ENCODE data around the gene WBP4. TPM values are rescaled to one million over a fixed set of nuclear protein-coding genes. Genes with fewer than 3 reads are reported as not detected.

WBP4 gene
- total and polyA plus RNA-seq, 9 of the 15 experiments (the other 6 are each of a cell fraction or from before 2014, with no cell fraction given) = 5.5 to 12.2 (median 7.9) TPM

DNA sequence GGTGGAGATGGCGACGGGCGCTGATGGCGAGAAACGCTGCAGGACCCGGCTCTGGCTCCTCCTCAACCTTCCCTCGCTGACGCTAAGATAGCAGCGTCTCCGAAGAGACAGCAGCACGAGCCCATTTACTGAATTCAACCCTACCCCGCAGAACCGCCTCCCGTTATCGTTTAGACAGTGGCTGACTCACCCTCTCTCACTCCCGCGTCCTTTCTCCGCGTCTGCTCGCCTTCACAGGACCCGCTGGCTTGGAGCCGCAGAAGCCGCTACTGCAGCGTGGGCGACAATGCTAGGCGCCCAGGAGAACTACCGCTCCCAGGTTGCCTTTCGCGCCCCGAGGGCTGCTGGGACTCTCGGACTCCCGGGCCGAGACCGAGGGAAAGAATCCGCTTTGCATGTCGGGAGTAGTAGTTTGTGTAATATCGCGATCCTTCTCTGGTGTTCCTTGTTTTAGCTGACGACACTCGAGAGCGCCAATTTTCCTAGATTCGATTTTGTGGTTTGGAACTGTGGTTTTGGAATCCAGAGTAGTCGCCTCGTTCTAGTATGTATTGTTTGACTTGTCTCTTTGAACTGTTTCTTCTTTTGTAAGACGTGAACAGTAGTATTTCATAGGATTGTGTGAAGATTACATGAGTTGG lies 71.3 kb downstream of the WBP4 start, which contains the start of gene KBTBD6 (continued):
- no peak for TF ChIP-seq ZNF3 (CRISPR knock-in tag; IDR thresholded peaks at IDR 0.05)
- peak; percentile 68 for TF ChIP-seq SMARCA4 (IDR thresholded peaks at IDR 0.05)
- TF ChIP-seq TRIM28 (IDR thresholded peaks at IDR 0.05) = 0 out of 2 replicates have a peak, but pooled peaks have one; percentile 29
- TF ChIP-seq ASH1L (IDR thresholded peaks at IDR 0.05; ENCODE audit: borderline replicate concordance, low read depth, partially characterized antibody) = peak; percentile 29
- no peak for TF ChIP-seq FOXK1 (CRISPR knock-in tag; IDR thresholded peaks at IDR 0.05; ENCODE audit: borderline replicate concordance)
- TF ChIP-seq, protein P1, sequence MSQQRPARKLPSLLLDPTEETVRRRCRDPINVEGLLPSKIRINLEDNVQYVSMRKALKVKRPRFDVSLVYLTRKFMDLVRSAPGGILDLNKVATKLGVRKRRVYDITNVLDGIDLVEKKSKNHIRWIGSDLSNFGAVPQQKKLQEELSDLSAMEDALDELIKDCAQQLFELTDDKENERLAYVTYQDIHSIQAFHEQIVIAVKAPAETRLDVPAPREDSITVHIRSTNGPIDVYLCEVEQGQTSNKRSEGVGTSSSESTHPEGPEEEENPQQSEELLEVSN (IDR thresholded peaks at IDR 0.05; ENCODE audit: borderline replicate concordance in 1 of 2, extremely low read depth in 1 of 2, insufficient read depth in 1 of 2, insufficient read length in 1 of 2, low read depth in 1 of 2, low read length in 1 of 2, poor library complexity in 1 of 2, severe bottlenecking in 1 of 2) = peak; percentile 44 to 79
- TF ChIP-seq, protein P2, sequence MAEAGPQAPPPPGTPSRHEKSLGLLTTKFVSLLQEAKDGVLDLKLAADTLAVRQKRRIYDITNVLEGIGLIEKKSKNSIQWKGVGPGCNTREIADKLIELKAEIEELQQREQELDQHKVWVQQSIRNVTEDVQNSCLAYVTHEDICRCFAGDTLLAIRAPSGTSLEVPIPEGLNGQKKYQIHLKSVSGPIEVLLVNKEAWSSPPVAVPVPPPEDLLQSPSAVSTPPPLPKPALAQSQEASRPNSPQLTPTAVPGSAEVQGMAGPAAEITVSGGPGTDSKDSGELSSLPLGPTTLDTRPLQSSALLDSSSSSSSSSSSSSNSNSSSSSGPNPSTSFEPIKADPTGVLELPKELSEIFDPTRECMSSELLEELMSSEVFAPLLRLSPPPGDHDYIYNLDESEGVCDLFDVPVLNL (CRISPR knock-in tag; IDR thresholded peaks at IDR 0.05; ENCODE audit: low read depth) = peak; percentile 78; the same call in 1 of the 2 replicates
- TF ChIP-seq ZNF696 (CRISPR knock-in tag; conservative IDR thresholded peaks at IDR 0.05) = no peak
- TF ChIP-seq KLF6 (CRISPR knock-in tag; IDR thresholded peaks at IDR 0.05; ENCODE audit: borderline replicate concordance) = no peak
- TF ChIP-seq DDX20 (tag; IDR thresholded peaks at IDR 0.05; ENCODE audit: low read depth) = no peak
- TF ChIP-seq RBBP5 (IDR thresholded peaks at IDR 0.05; ENCODE audit: borderline replicate concordance, insufficient read depth, low read length, poor library complexity, severe bottlenecking) = peak; percentile 70
- TF ChIP-seq, protein P3, sequence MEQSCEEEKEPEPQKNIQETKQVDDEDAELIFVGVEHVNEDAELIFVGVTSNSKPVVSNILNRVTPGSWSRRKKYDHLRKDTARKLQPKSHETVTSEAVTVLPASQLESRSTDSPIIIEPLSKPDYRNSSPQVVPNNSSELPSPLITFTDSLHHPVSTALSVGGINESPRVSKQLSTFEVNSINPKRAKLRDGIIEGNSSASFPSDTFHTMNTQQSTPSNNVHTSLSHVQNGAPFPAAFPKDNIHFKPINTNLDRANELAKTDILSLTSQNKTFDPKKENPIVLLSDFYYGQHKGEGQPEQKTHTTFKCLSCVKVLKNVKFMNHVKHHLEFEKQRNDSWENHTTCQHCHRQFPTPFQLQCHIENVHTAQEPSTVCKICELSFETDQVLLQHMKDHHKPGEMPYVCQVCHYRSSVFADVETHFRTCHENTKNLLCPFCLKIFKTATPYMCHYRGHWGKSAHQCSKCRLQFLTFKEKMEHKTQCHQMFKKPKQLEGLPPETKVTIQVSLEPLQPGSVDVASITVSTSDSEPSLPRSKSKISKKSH (CRISPR knock-in tag; IDR thresholded peaks at IDR 0.05) = no peak
- 0 out of 2 replicates have a peak, but pooled peaks have one; percentile 16 for TF ChIP-seq CBX5 (IDR thresholded peaks at IDR 0.05; ENCODE audit: borderline replicate concordance, low read depth)
- TF ChIP-seq, protein P4, sequence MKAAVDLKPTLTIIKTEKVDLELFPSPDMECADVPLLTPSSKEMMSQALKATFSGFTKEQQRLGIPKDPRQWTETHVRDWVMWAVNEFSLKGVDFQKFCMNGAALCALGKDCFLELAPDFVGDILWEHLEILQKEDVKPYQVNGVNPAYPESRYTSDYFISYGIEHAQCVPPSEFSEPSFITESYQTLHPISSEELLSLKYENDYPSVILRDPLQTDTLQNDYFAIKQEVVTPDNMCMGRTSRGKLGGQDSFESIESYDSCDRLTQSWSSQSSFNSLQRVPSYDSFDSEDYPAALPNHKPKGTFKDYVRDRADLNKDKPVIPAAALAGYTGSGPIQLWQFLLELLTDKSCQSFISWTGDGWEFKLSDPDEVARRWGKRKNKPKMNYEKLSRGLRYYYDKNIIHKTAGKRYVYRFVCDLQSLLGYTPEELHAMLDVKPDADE (conservative IDR thresholded peaks at IDR 0.05; ENCODE audit: control insufficient read depth, low read depth, low read length) = peak; percentile 98
- peak; percentile 80 for TF ChIP-seq C11orf30 (IDR thresholded peaks at IDR 0.05; ENCODE audit: low read depth)
- peak; percentile 77 for TF ChIP-seq EP400 (IDR thresholded peaks at IDR 0.05)
- TF ChIP-seq STAT5A (IDR thresholded peaks at IDR 0.05; ENCODE audit: borderline replicate concordance, low read length) = 0 out of 2 replicates have a peak, but pooled peaks have one; percentile 7
- no peak for TF ChIP-seq SMAD2 (IDR thresholded peaks at IDR 0.05; ENCODE audit: low read depth, low read length)
- no peak for TF ChIP-seq SAFB2 (IDR thresholded peaks at IDR 0.05; ENCODE audit: borderline replicate concordance, low read depth, low read length, severe bottlenecking)
- TF ChIP-seq TSC22D4 (tag; IDR thresholded peaks at IDR 0.05) = no peak
- peak; percentile 96 for TF ChIP-seq JUND (IDR thresholded peaks at IDR 0.05; ENCODE audit: borderline replicate concordance, low read depth, low read length)
- TF ChIP-seq JUND (tag; IDR thresholded peaks at IDR 0.05; ENCODE audit: borderline replicate concordance, low read depth, low read length) = peak; percentile 91; the same call in 2 of the 3 replicates
- TF ChIP-seq ZNF197 (CRISPR knock-in tag; IDR thresholded peaks at IDR 0.05; ENCODE audit: low read depth) = peak; percentile 78; the same call in 1 of the 2 replicates

All from K562 (cell line).